Endothelial cell of umbilical vein (primary cell): ENCODE results near the gene ZMAT5.

ENCODE experiments used
- EZH2 ChIP-seq: IDR thresholded peaks from 2 replicates; pipeline ENCODE4 v1.6.1; 2012; ENCODE audit warnings: borderline replicate concordance, low read depth, mild to moderate bottlenecking, moderate library complexity, low read length, inconsistent platforms; ENCODE audit not compliant: severe bottlenecking
- FOS ChIP-seq: IDR thresholded peaks from 2 replicates; pipeline ENCODE4 v1.6.1; 2011; ENCODE audit warnings: mild to moderate bottlenecking, low read length, moderate library complexity, borderline replicate concordance; ENCODE audit not compliant: insufficient read depth
- JUN ChIP-seq: IDR thresholded peaks from 2 replicates; pipeline ENCODE4 v1.6.1; 2011; ENCODE audit warnings: borderline replicate concordance, low read depth; ENCODE audit not compliant: insufficient read length, insufficient read depth
- MYC ChIP-seq: IDR thresholded peaks from one replicate; pipeline ENCODE4 v1.6.1; 2011; ENCODE audit warnings: mild to moderate bottlenecking, low read depth, low read length
- POLR2A ChIP-seq: IDR thresholded peaks from 2 replicates; pipeline ENCODE4 v1.6.1; 2012; ENCODE audit warnings: low read depth, mild to moderate bottlenecking, control low read depth, low read length
- POLR2AphosphoS5 ChIP-seq: IDR thresholded peaks from 2 replicates; pipeline ENCODE4 v1.6.1; 2012; ENCODE audit warnings: low read depth, mild to moderate bottlenecking, control low read depth, low read length, moderate library complexity; ENCODE audit not compliant: insufficient read depth
- TF ChIP-seq, protein P1 (sequence below), 2 donors: IDR thresholded peaks; 1 replicate in 1 of 2; 2 replicates in 1 of 2; pipeline ENCODE4 v1.5.1; 2011; ENCODE audit warnings: low read length in 2 of 2, mild to moderate bottlenecking in 2 of 2, moderate library complexity in 2 of 2, control low read depth in 1 of 2, inconsistent platforms in 1 of 2, low read depth in 1 of 2; ENCODE audit not compliant: insufficient read depth in 1 of 2; ENCODE audit errors: extremely low read depth in 1 of 2
- TF ChIP-seq, protein P2 (sequence below): IDR thresholded peaks from 2 replicates; pipeline ENCODE4 v1.6.1; 2011; ENCODE audit not compliant: insufficient read depth, insufficient read length

DNA sequence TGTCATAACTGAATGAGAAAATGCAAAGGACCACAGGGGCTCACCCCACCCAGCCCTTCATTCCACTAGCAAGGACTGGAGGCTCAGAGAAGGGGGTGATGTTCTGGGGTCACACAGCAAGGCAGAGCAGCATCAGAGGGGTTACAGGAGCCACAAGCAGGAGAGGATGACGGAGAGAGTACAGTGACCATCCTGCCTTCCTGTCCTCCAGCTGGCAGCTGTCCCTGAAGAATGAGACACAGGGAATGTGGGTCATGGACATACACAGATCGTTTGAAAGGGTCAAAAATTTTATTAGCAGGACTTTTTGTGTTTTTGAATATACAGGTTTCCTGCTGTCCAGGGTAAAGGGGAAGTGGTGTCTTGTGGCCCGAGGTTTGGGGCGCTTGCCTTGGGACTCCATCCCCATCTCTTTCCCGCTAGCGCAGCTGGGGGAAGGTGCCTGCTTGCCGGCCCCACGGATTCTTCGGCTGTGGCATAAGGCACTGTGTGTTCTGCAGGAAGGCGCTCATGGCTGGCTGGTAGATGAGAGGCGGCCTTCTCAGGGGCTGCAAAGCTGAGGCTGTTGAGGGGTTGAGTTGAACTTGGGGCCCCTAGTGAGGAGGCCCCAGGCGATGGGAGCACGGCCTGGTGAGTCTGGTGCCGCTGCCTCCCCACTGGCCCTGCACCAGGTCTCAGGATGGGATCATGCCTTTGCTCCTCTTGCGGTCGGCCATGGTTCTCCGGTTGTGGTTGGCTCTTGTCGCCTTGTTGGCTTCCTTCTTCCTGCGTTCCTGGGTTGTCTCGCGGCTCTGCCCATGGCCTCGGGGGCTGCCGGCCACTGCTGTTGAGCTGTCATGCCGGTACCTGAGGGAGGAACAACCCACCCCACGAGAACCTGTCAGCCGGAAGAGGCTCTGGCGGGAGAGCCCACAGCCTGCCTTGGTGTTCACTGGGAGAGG, 21.8 kb upstream of the ZMAT5 start:
- TF ChIP-seq, protein P1, sequence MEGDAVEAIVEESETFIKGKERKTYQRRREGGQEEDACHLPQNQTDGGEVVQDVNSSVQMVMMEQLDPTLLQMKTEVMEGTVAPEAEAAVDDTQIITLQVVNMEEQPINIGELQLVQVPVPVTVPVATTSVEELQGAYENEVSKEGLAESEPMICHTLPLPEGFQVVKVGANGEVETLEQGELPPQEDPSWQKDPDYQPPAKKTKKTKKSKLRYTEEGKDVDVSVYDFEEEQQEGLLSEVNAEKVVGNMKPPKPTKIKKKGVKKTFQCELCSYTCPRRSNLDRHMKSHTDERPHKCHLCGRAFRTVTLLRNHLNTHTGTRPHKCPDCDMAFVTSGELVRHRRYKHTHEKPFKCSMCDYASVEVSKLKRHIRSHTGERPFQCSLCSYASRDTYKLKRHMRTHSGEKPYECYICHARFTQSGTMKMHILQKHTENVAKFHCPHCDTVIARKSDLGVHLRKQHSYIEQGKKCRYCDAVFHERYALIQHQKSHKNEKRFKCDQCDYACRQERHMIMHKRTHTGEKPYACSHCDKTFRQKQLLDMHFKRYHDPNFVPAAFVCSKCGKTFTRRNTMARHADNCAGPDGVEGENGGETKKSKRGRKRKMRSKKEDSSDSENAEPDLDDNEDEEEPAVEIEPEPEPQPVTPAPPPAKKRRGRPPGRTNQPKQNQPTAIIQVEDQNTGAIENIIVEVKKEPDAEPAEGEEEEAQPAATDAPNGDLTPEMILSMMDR (IDR thresholded peaks at IDR 0.05; ENCODE audit: extremely low read depth in 1 of 2, insufficient read depth in 1 of 2, low read depth in 1 of 2, low read length in 2 of 2), result no peak
- TF ChIP-seq POLR2A (no peak), MYC (no peak), POLR2AphosphoS5 (no peak), EZH2 (no peak), FOS (no peak), JUN (no peak)
- TF ChIP-seq, protein P2, sequence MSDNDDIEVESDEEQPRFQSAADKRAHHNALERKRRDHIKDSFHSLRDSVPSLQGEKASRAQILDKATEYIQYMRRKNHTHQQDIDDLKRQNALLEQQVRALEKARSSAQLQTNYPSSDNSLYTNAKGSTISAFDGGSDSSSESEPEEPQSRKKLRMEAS, result no peak
